Spleen (tissue), 11 donors: Measurements from ENCODE around the gene MAGEC1. TPM values are rescaled to one million over a fixed set of nuclear protein-coding genes. Genes with fewer than 3 reads are reported as not detected.

Experiments used
- DNase-seq: peaks from one replicate; pipeline ENCODE4 v3.0.0-alpha.2; 2020
- H3K27ac ChIP-seq, 8 donors: fragments of 200-600 bp; sonication (generic) in 7 of 8; 1 replicate in 4 of 8; 2 replicates in 4 of 8; pipeline versions ENCODE4 v1.5.0 to v1.8.0; 2016 to 2021; ENCODE audit warnings: inconsistent platforms in 4 of 8, mild to moderate bottlenecking in 4 of 8, moderate library complexity in 1 of 8
- H3K27me3 ChIP-seq, 7 donors: fragments of 200-600 bp; sonication (generic) in 6 of 7; replicated peaks in 1 of 7; 1 replicate in 4 of 7; 2 replicates in 3 of 7; pipeline versions ENCODE4 v1.5.0 to v1.8.0; 2016 to 2021; ENCODE audit warnings: inconsistent platforms in 3 of 7, mild to moderate bottlenecking in 1 of 7
- H3K36me3 ChIP-seq, 6 donors: fragments of 200-600 bp; sonication (generic) in 5 of 6; 1 replicate in 4 of 6; 2 replicates in 2 of 6; pipeline versions ENCODE4 v1.5.0 to v1.8.0; 2016 to 2021; ENCODE audit warnings: inconsistent platforms in 2 of 6
- H3K4me1 ChIP-seq, 6 donors: fragments of 200-600 bp; sonication (generic) in 5 of 6; 1 replicate in 3 of 6; 2 replicates in 3 of 6; pipeline versions ENCODE4 v1.5.0 to v1.8.0; 2016 to 2021; ENCODE audit warnings: inconsistent platforms in 3 of 6
- H3K4me3 ChIP-seq, 8 donors: fragments of 200-600 bp; sonication (generic) in 7 of 8; 1 replicate in 4 of 8; 2 replicates in 4 of 8; pipeline versions ENCODE4 v1.5.0 to v1.8.0; 2016 to 2021; ENCODE audit warnings: inconsistent platforms in 4 of 8, mild to moderate bottlenecking in 4 of 8, moderate library complexity in 2 of 8
- H3K9me3 ChIP-seq, 8 donors: fragments of 200-600 bp; sonication (generic) in 7 of 8; 1 replicate in 4 of 8; 2 replicates in 4 of 8; pipeline versions ENCODE4 v1.5.0 to v1.8.0; 2016 to 2021; ENCODE audit warnings: inconsistent platforms in 4 of 8
- POLR2A ChIP-seq, 3 donors: fragments of 450-650 bp; IDR thresholded peaks; one replicate each; pipeline ENCODE4 v1.5.1; 2017; ENCODE audit warnings: antibody characterized with exemption in 3 of 3, mild to moderate bottlenecking in 1 of 3
- POLR2AphosphoS5 ChIP-seq, 3 donors: sonication (generic); formaldehyde crosslinking; IDR thresholded peaks; one replicate each; pipeline ENCODE4 v1.5.1; 2017; ENCODE audit warnings: antibody characterized with exemption in 3 of 3
- WGBS, 5 donors: extraction: QIAGEN DNeasy Blood & Tissue Kit in 3 of 5; methylation state at CpG; one replicate each; pipeline versions ENCODE4 v1.1.5 to v1.1.7; 2013 to 2018; 5-methylcytosine and 5-hydroxymethylcytosine counted together
- intact Hi-C: fragments of 100-400 bp; cut with DNase I; formaldehyde crosslinking; loops from one replicate; pipeline ENCODE4 v1.15.0; 2023; ENCODE audit warnings: low total_unique reads
- polyA plus RNA-seq, 3 donors: library from polyadenylated mRNA; stranded (reverse); fragments of 200-250 nt; gene quantifications; one replicate each; pipeline ENCODE4 v1.2.1, GENCODE V29; 2013
- total RNA-seq, 7 donors: library from RNA; depleted of rRNA in 3 of 7; stranded (reverse); fragments of >200 nt in 3 of 7; fragmentation: NEBNext Ultra II Directional in 4 of 7; extraction: Animal tissue kit (Norgen Biotek cat#: 25700) in 4 of 7; gene quantifications; one replicate each; pipeline versions ENCODE4 v1.1.0 to v1.2.1, GENCODE V29; 2016 to 2021
- TF ChIP-seq, protein P1 (sequence below), 11 experiments: fragments of 200-600 bp in 7 of 11; fragments of 450-650 bp in 4 of 11; sonication (generic) in 4 of 11; IDR thresholded peaks in 8 of 11; conservative IDR thresholded peaks in 3 of 11; 1 replicate in 7 of 11; 2 replicates in 4 of 11; pipeline versions ENCODE4 v1.4.0 to v1.8.0; 2016 to 2021; ENCODE audit warnings: antibody characterized with exemption in 11 of 11, inconsistent platforms in 4 of 11, mild to moderate bottlenecking in 1 of 11
- donor health status: healthy with polysubstance abuse.
- donor health status: DM: no; HTN: no; CAD: no; lungs with moderate emphysema.
- donor health status: DM: no; HTN: no; CAD: no.
- donor health status: Bipolar disorder and iron deficiency.
- donor health status: healthy.
- donor health status: DM: no; HTN: no; CAD: no.
- donor health status: DM: yes; HTN: yes; CAD: no.

The MAGEC1 gene
- total and polyA plus RNA-seq, 10 donors, result 0.13 to 0.68 TPM; not detected in 8

DNA sequence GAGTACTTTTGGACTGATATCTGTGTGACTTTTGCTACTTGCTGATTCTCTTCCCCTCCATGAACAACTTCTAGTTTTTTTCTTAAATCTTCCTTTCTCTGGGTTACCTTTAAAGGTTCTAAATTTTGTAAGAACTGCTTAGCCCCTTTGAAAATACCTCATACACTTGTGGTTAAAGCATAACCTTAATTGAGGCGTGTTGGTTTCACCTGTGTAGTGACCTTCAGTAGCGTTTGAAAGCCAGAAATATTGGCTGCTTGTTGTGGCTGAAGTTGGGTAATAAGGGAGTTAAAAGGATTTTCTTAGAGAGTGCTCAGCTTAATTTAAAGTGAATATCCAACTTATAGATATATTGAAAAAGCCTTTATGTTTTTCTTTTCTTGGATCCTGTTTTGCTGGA lies 32.0 kb downstream of the MAGEC1 start:
- no peaks in the 10 kb centered on the region for H3K36me3 ChIP-seq
- H3K27ac ChIP-seq, result no peak overlapping the region
- no peak for DNase-seq
- peaks cover 0 to 6% (median 0%) of the 10 kb centered on the region in 8 donors for H3K9me3 ChIP-seq
- intact Hi-C loops, result no loop called here
- H3K27me3 ChIP-seq, result no peaks in the 10 kb centered on the region
- H3K4me1 ChIP-seq, result no peaks in the 10 kb centered on the region
- TF ChIP-seq, protein P1, sequence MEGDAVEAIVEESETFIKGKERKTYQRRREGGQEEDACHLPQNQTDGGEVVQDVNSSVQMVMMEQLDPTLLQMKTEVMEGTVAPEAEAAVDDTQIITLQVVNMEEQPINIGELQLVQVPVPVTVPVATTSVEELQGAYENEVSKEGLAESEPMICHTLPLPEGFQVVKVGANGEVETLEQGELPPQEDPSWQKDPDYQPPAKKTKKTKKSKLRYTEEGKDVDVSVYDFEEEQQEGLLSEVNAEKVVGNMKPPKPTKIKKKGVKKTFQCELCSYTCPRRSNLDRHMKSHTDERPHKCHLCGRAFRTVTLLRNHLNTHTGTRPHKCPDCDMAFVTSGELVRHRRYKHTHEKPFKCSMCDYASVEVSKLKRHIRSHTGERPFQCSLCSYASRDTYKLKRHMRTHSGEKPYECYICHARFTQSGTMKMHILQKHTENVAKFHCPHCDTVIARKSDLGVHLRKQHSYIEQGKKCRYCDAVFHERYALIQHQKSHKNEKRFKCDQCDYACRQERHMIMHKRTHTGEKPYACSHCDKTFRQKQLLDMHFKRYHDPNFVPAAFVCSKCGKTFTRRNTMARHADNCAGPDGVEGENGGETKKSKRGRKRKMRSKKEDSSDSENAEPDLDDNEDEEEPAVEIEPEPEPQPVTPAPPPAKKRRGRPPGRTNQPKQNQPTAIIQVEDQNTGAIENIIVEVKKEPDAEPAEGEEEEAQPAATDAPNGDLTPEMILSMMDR (IDR thresholded peaks at IDR 0.05 in 8 of 11, conservative IDR thresholded peaks at IDR 0.05 in 3 of 11), result no peak
- WGBS, 5 donors, result 83 to 86% (median 86%) methylated on average over 2 of the region's 2 CpGs
- no peak overlapping the region for H3K4me3 ChIP-seq

DNA sequence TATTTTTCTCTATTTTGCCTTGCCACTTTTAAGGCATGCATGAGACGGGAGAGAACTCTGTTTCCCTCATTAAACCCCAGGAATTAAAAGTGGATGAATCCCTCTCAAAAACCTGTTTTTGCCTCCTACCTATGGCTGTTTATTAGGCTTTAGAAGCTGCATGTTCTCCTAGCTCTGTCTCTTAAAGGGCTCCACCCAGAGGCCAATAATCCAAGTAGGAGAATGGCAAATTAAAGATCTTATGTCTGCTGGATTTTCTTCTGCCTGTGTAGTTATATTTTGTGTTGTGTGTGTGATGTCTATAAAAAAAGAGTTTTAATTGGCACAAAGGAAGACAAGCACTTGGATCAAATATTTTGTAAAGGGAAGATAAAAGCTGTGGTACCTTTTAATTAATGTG lies 32.4 kb downstream of the MAGEC1 start:
- no peaks in the 10 kb centered on the region for H3K36me3 ChIP-seq
- 63 to 87% (median 84%) methylated on average over 1 of the region's 1 CpG for WGBS, 5 donors
- no peak overlapping the region for H3K4me3 ChIP-seq
- DNase-seq, result no peak
- no peaks in the 10 kb centered on the region for H3K4me1 ChIP-seq
- H3K9me3 ChIP-seq, result peaks cover 0 to 6% (median 0%) of the 10 kb centered on the region in 8 donors
- TF ChIP-seq, protein P1 (IDR thresholded peaks at IDR 0.05 in 8 of 11, conservative IDR thresholded peaks at IDR 0.05 in 3 of 11), result no peak
- TF ChIP-seq POLR2A (IDR thresholded peaks at IDR 0.05) (no peak), POLR2AphosphoS5 (IDR thresholded peaks at IDR 0.05) (no peak)
- H3K27ac ChIP-seq, result no peak overlapping the region
- no peaks in the 10 kb centered on the region for H3K27me3 ChIP-seq
- intact Hi-C loops, result no loop called here

DNA sequence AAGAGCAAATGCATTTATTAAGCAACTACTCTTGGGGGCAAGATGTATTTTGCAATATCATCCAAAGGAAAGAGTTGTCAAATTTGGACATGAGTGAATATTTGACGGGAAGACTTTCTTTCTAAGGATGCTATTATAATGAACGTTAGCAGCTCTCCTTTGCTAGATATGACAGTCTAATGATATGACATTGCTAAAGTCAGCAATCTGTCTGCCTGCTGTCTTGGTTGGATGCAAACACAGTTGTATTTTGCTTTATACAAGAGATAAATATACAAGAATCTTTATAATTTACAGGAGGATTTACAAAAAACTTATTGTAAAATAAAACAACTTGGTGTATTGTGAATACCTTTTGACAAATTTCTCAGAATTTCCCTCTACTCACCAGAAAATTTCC lies 37.5 kb downstream of the MAGEC1 start:
- Histone ChIP-seq H3K27ac (no peak overlapping the region), H3K36me3 (no peaks in the 10 kb centered on the region), H3K4me1 (no peaks in the 10 kb centered on the region), H3K9me3 (peaks cover 0 to 5% (median 0%) of the 10 kb centered on the region in 8 donors), H3K27me3 (no peaks in the 10 kb centered on the region), H3K4me3 (no peak overlapping the region)
- intact Hi-C loops, result no loop called here
- DNase-seq, result no peak
- WGBS, 5 donors, result 79 to 89% (median 82%) methylated on average over 2 of the region's 2 CpGs
- no peak for TF ChIP-seq POLR2A (IDR thresholded peaks at IDR 0.05)
- TF ChIP-seq POLR2AphosphoS5 (IDR thresholded peaks at IDR 0.05), result no peak
- TF ChIP-seq, protein P1 (IDR thresholded peaks at IDR 0.05 in 8 of 11, conservative IDR thresholded peaks at IDR 0.05 in 3 of 11), result no peak

DNA sequence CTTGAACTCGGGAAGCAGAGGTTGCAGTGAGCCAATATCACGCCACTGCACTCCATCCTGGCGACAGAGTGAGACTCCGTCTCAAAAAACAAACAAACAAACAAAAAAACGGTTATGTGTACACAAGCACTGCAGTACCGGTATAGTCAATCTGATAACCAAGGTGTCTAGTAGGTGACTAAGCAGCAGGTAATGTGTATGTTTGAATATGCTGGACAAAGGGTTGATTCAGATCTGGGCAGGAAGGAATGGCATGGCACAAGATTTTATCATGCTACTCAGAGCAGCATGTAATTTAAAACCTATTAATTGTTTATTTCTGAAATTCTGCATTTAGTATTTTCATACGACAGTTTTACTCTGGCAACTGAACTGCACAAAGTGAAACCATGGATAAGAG lies 41.7 kb downstream of the MAGEC1 start:
- 68 to 85% (median 77%) methylated on average over 7 of the region's 7 CpGs for WGBS, 5 donors
- Histone ChIP-seq H3K27ac (no peak overlapping the region), H3K36me3 (no peaks in the 10 kb centered on the region), H3K4me3 (no peak overlapping the region), H3K9me3 (no peaks in the 10 kb centered on the region), H3K27me3 (no peaks in the 10 kb centered on the region), H3K4me1 (no peaks in the 10 kb centered on the region)
- no peak for TF ChIP-seq POLR2AphosphoS5 (IDR thresholded peaks at IDR 0.05)
- TF ChIP-seq POLR2A (IDR thresholded peaks at IDR 0.05), result no peak
- TF ChIP-seq, protein P1 (IDR thresholded peaks at IDR 0.05 in 8 of 11, conservative IDR thresholded peaks at IDR 0.05 in 3 of 11), result no peak
- no peak for DNase-seq
- intact Hi-C loops, result no loop called here
